IPS-15b (cell line): ENCODE measurements around the gene ERVFRD-1.

ENCODE experiments used
- H3K27me3 ChIP-seq: one replicate; pipeline ENCODE4 v1.6.1; 2013; ENCODE audit warnings: low read length; ENCODE audit not compliant: control insufficient read depth, insufficient read depth
- H3K36me3 ChIP-seq: one replicate; pipeline ENCODE4 v1.6.1; 2013; ENCODE audit warnings: low read length; ENCODE audit not compliant: control insufficient read depth, insufficient read depth
- H3K4me1 ChIP-seq: one replicate; pipeline ENCODE4 v1.6.1; 2013; ENCODE audit warnings: mild to moderate bottlenecking, low read length; ENCODE audit not compliant: control insufficient read depth, insufficient read depth
- H3K4me3 ChIP-seq: one replicate; pipeline ENCODE4 v1.5.1; 2013; ENCODE audit warnings: low read depth, low read length
- H3K9ac ChIP-seq: one replicate; pipeline ENCODE4 v1.6.1; 2013; ENCODE audit warnings: low read depth, mild to moderate bottlenecking, low read length
- H3K9me3 ChIP-seq: one replicate; pipeline ENCODE4 v1.6.1; 2013; ENCODE audit warnings: mild to moderate bottlenecking, low read length; ENCODE audit not compliant: control insufficient read depth, insufficient read depth

ERVFRD-1 gene

GRCh38 chr6:11056871-11057270 lies 54.7 kb downstream of the ERVFRD-1 start:
- no peak overlapping the region for H3K4me3 ChIP-seq
- no peaks in the 10 kb centered on the region for H3K4me1 ChIP-seq
- no peaks in the 10 kb centered on the region for H3K36me3 ChIP-seq
- no peak overlapping the region for H3K9ac ChIP-seq
- no peaks in the 10 kb centered on the region for H3K9me3 ChIP-seq
- no peaks in the 10 kb centered on the region for H3K27me3 ChIP-seq

GRCh38 chr6:11055127-11055627 lies 56.3 kb downstream of the ERVFRD-1 start:
- Histone ChIP-seq H3K4me1 (no peaks in the 10 kb centered on the region), H3K9me3 (no peaks in the 10 kb centered on the region), H3K9ac (no peak overlapping the region), H3K36me3 (no peaks in the 10 kb centered on the region), H3K27me3 (no peaks in the 10 kb centered on the region), H3K4me3 (no peak overlapping the region)

- Histone ChIP-seq H3K4me1 (no peaks in the 10 kb centered on the region), H3K9me3 (no peaks in the 10 kb centered on the region), H3K27me3 (no peaks in the 10 kb centered on the region), H3K9ac (no peak overlapping the region), H3K4me3 (no peak overlapping the region), H3K36me3 (no peaks in the 10 kb centered on the region)
Observed at GRCh38 chr6:11054722-11055121, 56.8 kb downstream of the ERVFRD-1 start.

GRCh38 chr6:11053307-11053706 lies 58.2 kb downstream of the ERVFRD-1 start:
- Histone ChIP-seq H3K4me3 (no peak overlapping the region), H3K36me3 (no peaks in the 10 kb centered on the region), H3K4me1 (no peaks in the 10 kb centered on the region), H3K27me3 (no peaks in the 10 kb centered on the region), H3K9ac (no peak overlapping the region), H3K9me3 (no peaks in the 10 kb centered on the region)
